Kidney (tissue), 14 donors: ENCODE measurements around the gene UMPS. TPM values are rescaled to one million over a fixed set of nuclear protein-coding genes. Genes with fewer than 3 reads are reported as not detected.
A peak's percentile ranks its signal among the peaks of the same experiment; 100 is the strongest.

Source experiments
- DNase-seq, 5 donors: peaks; one replicate each; pipeline ENCODE4 v3.0.0-alpha.2; 2013 to 2020
- FAIRE-seq: peaks from 2 replicates; lab custom pipeline; 2012; peaks lifted over from hg19 to GRCh38; lab: Jason Lieb, UNC
- H3K27ac ChIP-seq, 2 donors: one replicate each; pipeline ENCODE4 v1.7.0; 2013; ENCODE audit warnings: low read depth in 2 of 2, low read length in 2 of 2, inconsistent platforms in 1 of 2
- H3K27me3 ChIP-seq: one replicate; pipeline ENCODE4 v1.7.1; 2013; ENCODE audit warnings: low read length, inconsistent platforms; ENCODE audit not compliant: control insufficient read depth, insufficient read depth
- H3K36me3 ChIP-seq, 3 donors: one replicate each; pipeline versions ENCODE4 v1.7.0 to v1.7.1; 2013; ENCODE audit warnings: low read length in 3 of 3, control low read depth in 1 of 3, inconsistent platforms in 1 of 3; ENCODE audit not compliant: insufficient read depth in 3 of 3, control insufficient read depth in 2 of 3
- H3K4me1 ChIP-seq, 3 donors: one replicate each; pipeline versions ENCODE4 v1.7.0 to v1.7.1; 2013; ENCODE audit warnings: low read length in 3 of 3, inconsistent platforms in 1 of 3, low read depth in 1 of 3; ENCODE audit not compliant: control insufficient read depth in 2 of 3, insufficient read depth in 2 of 3
- H3K4me3 ChIP-seq, 3 donors: one replicate each; pipeline versions ENCODE4 v1.7.0 to v1.8.1; 2013; ENCODE audit warnings: low read length in 3 of 3, control low read depth in 1 of 3, inconsistent platforms in 1 of 3
- H3K9ac ChIP-seq, 3 donors: one replicate each; pipeline versions ENCODE4 v1.7.0 to v1.7.1; 2013; ENCODE audit warnings: low read length in 3 of 3, control low read depth in 1 of 3, inconsistent platforms in 1 of 3
- H3K9me3 ChIP-seq, 3 donors: one replicate each; pipeline versions ENCODE4 v1.7.0 to v1.7.1; 2013; ENCODE audit warnings: low read length in 3 of 3, control low read depth in 1 of 3, inconsistent platforms in 1 of 3; ENCODE audit not compliant: control insufficient read depth in 2 of 3, insufficient read depth in 1 of 3
- intact Hi-C: fragments of 100-400 bp; cut with DNase I; formaldehyde crosslinking; loops from one replicate; pipeline ENCODE4 v1.11.1; 2022
- polyA plus RNA-seq: library from polyadenylated mRNA; stranded (reverse); fragments of 350-450 nt; fragmentation: Illumina TruSeq; extraction: RNeasy Lipid Tissue Mini Kit (QIAGEN cat#74804); gene quantifications from one replicate; pipeline ENCODE4 v1.2.3, GENCODE V29; 2014; ENCODE audit warnings: low read depth, low replicate concordance; ENCODE audit not compliant: insufficient read depth
- total RNA-seq: library from RNA; stranded (reverse); fragmentation: NEBNext Ultra II Directional; extraction: Animal tissue kit (Norgen Biotek cat#: 25700); gene quantifications from one replicate; pipeline ENCODE4 v1.2.1, GENCODE V29; 2021
- TF ChIP-seq, protein P1 (sequence below): IDR thresholded peaks from 3 replicates; pipeline ENCODE4 v1.5.1; 2012; ENCODE audit warnings: mild to moderate bottlenecking, moderate library complexity, borderline replicate concordance; ENCODE audit not compliant: insufficient read depth; ENCODE audit errors: extremely low read depth
- donor health status: control.
- donor health status: control.
- donor health status: control.
- donor health status: control.
- donor health status: control.
- donor health status: DM: yes; HTN: yes; CAD: no.
- donor health status: Normal renal cell carcinoma (clear cell type).

UMPS gene
- total and polyA plus RNA-seq, 2 donors from 2014 or later = 24.7 to 25.7 TPM

DNA sequence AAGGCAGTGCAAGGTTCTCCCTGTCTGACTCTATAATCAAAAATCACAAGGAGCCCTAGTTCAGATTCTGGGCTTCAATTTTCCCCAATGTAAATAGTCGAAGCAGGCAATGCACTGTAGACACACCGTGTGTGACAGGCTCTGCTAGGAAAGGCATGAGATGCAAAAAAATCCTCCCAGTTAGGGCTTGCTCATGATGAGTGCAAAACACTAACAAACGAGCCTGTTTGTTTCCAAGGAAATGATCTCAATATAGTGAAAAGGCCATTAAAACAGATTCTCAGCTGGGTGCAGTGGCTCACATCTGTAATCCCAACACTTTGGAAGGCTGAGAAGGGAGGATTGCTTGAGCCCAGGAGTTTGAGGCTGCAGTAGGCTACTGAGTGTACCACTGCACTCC lies 55.7 kb downstream of the UMPS start:
- Histone ChIP-seq H3K4me3 (no peak overlapping the region), H3K27ac (peak overlapping the region in 1 of 2 donors; percentile 62), H3K9me3 (no peaks in the 10 kb centered on the region), H3K27me3 (no peaks in the 10 kb centered on the region), H3K9ac (no peak overlapping the region), H3K4me1 (peaks cover 0 to 35% (median 22%) of the 10 kb centered on the region in 3 donors), H3K36me3 (peaks cover 0 to 5% (median 0%) of the 10 kb centered on the region in 3 donors)
- DNase-seq = no peak
- no peak for FAIRE-seq
- intact Hi-C loops = no loop called here
- TF ChIP-seq, protein P1, sequence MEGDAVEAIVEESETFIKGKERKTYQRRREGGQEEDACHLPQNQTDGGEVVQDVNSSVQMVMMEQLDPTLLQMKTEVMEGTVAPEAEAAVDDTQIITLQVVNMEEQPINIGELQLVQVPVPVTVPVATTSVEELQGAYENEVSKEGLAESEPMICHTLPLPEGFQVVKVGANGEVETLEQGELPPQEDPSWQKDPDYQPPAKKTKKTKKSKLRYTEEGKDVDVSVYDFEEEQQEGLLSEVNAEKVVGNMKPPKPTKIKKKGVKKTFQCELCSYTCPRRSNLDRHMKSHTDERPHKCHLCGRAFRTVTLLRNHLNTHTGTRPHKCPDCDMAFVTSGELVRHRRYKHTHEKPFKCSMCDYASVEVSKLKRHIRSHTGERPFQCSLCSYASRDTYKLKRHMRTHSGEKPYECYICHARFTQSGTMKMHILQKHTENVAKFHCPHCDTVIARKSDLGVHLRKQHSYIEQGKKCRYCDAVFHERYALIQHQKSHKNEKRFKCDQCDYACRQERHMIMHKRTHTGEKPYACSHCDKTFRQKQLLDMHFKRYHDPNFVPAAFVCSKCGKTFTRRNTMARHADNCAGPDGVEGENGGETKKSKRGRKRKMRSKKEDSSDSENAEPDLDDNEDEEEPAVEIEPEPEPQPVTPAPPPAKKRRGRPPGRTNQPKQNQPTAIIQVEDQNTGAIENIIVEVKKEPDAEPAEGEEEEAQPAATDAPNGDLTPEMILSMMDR = no peak

GRCh38 chr3:124786511-124787241 lies 56.4 kb downstream of the UMPS start:
- H3K9me3 ChIP-seq = no peaks in the 10 kb centered on the region
- H3K27me3 ChIP-seq = no peaks in the 10 kb centered on the region
- FAIRE-seq (peak; percentile 45), DNase-seq (peak in 2 of 5 donors; percentile 13 to 42)
- peak overlapping the region in 1 of 3 donors; percentile 36 for H3K9ac ChIP-seq
- peak overlapping the region; percentile 62 to 77 for H3K27ac ChIP-seq
- intact Hi-C loops = no loop called here
- peaks cover 0 to 5% (median 0%) of the 10 kb centered on the region in 3 donors for H3K36me3 ChIP-seq
- TF ChIP-seq, protein P1 = peak; percentile 31
- peaks cover 0 to 34% (median 19%) of the 10 kb centered on the region in 3 donors for H3K4me1 ChIP-seq
- H3K4me3 ChIP-seq = no peak overlapping the region

DNA sequence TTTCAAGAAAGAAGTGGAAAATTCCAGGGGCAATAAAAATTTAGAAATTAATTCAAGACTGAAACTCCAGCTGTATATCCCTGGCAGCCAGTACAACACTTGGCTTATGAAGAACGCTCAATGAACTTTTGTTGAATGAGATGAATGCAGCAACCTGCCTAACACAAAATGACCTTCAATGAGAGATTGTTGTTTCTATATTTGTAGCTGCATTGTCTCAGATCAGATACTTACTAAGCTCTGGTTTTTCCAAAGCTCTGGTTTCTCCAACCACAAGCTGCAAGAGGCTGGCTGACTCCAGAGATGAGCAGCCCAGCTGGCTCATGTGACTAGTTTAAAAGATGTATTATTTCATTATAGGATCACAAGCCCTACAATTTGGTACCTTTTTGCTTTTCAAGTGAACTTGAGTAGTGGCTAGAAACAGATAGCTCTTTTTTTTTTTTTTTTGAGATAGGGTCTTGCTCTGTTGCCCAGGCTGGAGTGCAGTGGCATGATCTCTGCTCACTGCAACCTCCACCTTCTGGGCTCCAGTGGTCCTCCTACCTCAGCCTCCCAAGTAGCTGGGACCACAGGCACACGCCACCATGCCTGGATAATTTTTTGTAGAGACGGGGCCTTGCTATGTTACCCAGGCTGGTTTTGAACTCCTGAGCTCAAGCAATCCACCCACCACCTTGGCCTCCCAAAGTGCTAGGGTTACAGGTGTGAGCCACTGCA lies 57.4 kb downstream of the UMPS start:
- Histone ChIP-seq H3K36me3 (peaks cover 0 to 8% (median 0%) of the 10 kb centered on the region in 3 donors), H3K9ac (peak overlapping the region in 1 of 3 donors; percentile 36), H3K4me3 (no peak overlapping the region), H3K9me3 (no peaks in the 10 kb centered on the region), H3K27ac (peak overlapping the region; percentile 62 to 77), H3K27me3 (no peaks in the 10 kb centered on the region), H3K4me1 (peaks cover 0 to 30% (median 20%) of the 10 kb centered on the region in 3 donors)
- no peak for FAIRE-seq
- no peak for DNase-seq
- TF ChIP-seq, protein P1 = no peak
- intact Hi-C loops = no loop called here
